GM18511 (cell line): ENCODE measurements around the gene CTTNBP2NL.
"Not testable (repeated sequence)": the region's sequence is repeated elsewhere in the genome, so short reads cannot be mapped to it uniquely, and the experiment has no call there.

ENCODE experiments used
- ATAC-seq: cut with Tn5 transposase; IDR thresholded peaks from one replicate; pipeline ENCODE4 v1.9.1; 2021; ENCODE audit warnings: mild to moderate bottlenecking, moderate library complexity; ENCODE audit not compliant: unreplicated experiment

Gene CTTNBP2NL

GRCh38 chr1:112461200-112461871, 65.3 kb downstream of the CTTNBP2NL start:
- no peak for ATAC-seq

- ATAC-seq: no peak
These were observed 66.9 kb downstream of the CTTNBP2NL start for GRCh38 chr1:112462953-112463279.

GRCh38 chr1:112464501-112464900, 68.5 kb downstream of the CTTNBP2NL start:
- ATAC-seq: no peak

- no peak for ATAC-seq
These were observed 69.1 kb downstream of the CTTNBP2NL start for GRCh38 chr1:112465122-112465521.

GRCh38 chr1:112466078-112466660, 70.2 kb downstream of the CTTNBP2NL start:
- peak; percentile 94 for ATAC-seq

- not testable (repeated sequence) for ATAC-seq
These were observed 74.3 kb downstream of the CTTNBP2NL start for GRCh38 chr1:112470324-112470723.

- no peak for ATAC-seq
These were observed 75.0 kb downstream of the CTTNBP2NL start for GRCh38 chr1:112470966-112471365.

GRCh38 chr1:112472142-112472541, 76.1 kb downstream of the CTTNBP2NL start:
- no peak for ATAC-seq

GRCh38 chr1:112477550-112477949, 81.5 kb downstream of the CTTNBP2NL start:
- no peak for ATAC-seq

GRCh38 chr1:112478314-112478713, 82.3 kb downstream of the CTTNBP2NL start:
- no peak for ATAC-seq

GRCh38 chr1:112486063-112486462, 90.0 kb downstream of the CTTNBP2NL start:
- ATAC-seq: not testable (repeated sequence)

GRCh38 chr1:112487686-112488085, 91.7 kb downstream of the CTTNBP2NL start:
- not testable (repeated sequence) for ATAC-seq

GRCh38 chr1:112488141-112488540, 92.1 kb downstream of the CTTNBP2NL start:
- ATAC-seq: no peak

GRCh38 chr1:112492076-112492475, 96.1 kb downstream of the CTTNBP2NL start:
- no peak for ATAC-seq

- ATAC-seq: no peak
These were observed 97.3 kb downstream of the CTTNBP2NL start for GRCh38 chr1:112493351-112493750.

- no peak for ATAC-seq
These were observed 100.3 kb downstream of the CTTNBP2NL start for GRCh38 chr1:112496290-112496689.

- peak; percentile 62 for ATAC-seq
These were observed 106.0 kb downstream of the CTTNBP2NL start for GRCh38 chr1:112501810-112502641.

GRCh38 chr1:112502826-112503225, 106.8 kb downstream of the CTTNBP2NL start:
- no peak for ATAC-seq

GRCh38 chr1:112504001-112504660, 108.1 kb downstream of the CTTNBP2NL start:
- no peak for ATAC-seq

- no peak for ATAC-seq
These were observed 108.8 kb downstream of the CTTNBP2NL start for GRCh38 chr1:112504661-112505399.

- ATAC-seq: no peak
These were observed 109.4 kb downstream of the CTTNBP2NL start for GRCh38 chr1:112505400-112505785.
